Stimulated activated CD4-positive, alpha-beta T cell treated with anti-CD3 and anti-CD28 coated beads, Interleukin-12 subunit alpha, Interleukin-12 subunit beta, amount 100 ng/mL, for 48 hours (primary cell): ENCODE measurements around the gene PFKFB3.
A peak's percentile ranks its signal among the peaks of the same experiment; 100 is the strongest.
"Not testable (repeated sequence)": the region's sequence is repeated elsewhere in the genome, so short reads cannot be mapped to it uniquely, and the experiment has no call there.

Source experiments
- DNase-seq, 3 donors: peaks; one replicate each; pipeline ENCODE4 v3.0.0-alpha.2; 2020; ENCODE audit warnings: low read depth in 2 of 3, low spot score in 1 of 3

The PFKFB3 gene

GRCh38 chr10:6234371-6234770 lies 31.6 kb downstream of the PFKFB3 start:
- DNase-seq: no peak

DNA sequence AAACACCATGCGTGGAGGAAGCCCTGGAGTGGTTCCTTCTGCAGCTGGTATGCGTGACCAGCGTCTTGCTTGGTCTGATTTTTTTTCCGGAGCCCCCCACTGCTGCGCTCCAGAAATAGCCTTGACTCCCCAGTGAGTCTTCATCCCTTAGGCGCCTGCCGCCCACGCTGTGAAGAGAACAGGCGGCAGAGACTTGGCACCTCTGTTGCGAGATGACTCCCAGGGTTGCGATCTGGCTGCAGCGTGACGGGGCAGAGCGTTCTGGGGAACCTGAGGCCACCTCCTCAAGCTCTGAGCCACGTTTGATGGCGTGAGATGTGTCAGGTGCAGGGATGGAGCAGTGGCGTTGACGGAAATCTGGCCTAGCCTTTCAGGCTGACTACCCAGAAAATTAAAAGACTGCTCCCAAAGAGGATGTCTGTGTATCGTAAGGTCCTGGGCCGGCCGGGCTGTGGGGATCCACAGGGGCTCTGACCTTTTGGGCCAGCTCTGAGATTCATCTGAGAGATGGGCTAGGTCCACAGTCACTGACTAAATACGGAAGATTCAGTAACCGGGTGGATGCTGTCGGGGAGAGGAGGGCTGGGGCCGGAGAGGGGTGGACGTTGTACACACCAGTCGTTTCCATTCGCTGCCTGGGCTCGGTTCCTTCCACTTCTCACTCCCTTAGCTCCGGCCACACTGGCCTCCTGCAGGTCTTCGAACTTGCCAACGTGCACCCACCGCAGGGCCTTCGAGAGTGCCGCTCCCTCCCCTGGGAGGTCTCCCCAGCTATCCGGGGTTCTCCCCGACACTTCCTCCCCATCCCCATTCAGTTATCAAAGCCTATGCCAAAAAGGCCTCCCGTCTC lies 33.8 kb downstream of the PFKFB3 start:
- DNase-seq: no peak

- DNase-seq: no peak
Observed at GRCh38 chr10:6237199-6237530, 34.4 kb downstream of the PFKFB3 start.

- not testable (repeated sequence) for DNase-seq
Observed at GRCh38 chr10:6238587-6239212, 36.0 kb downstream of the PFKFB3 start.

- peak; percentile 58 to 72 (median 62) for DNase-seq
Observed at GRCh38 chr10:6239213-6239991, 36.7 kb downstream of the PFKFB3 start.

GRCh38 chr10:6240254-6240653 lies 37.5 kb downstream of the PFKFB3 start:
- DNase-seq: no peak

DNA sequence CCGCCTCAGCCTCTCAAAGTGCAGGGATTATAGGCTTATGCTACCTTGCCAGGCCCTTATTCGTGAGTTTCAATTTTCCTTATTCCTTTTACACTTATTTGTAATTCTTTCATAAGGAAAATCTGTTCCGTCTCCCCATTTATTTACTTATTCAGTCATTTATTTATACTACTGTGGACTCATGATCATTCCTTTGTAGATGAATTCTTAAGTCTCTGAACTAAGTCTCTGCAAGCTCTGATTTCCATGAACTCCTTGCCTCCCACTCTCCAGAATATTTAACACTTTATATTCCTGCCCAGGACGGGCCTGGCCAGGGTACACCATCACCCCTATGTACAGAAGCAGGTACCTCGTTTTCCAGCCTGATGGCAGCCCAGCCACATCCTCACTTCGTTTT lies 39.4 kb downstream of the PFKFB3 start:
- no peak for DNase-seq

DNA sequence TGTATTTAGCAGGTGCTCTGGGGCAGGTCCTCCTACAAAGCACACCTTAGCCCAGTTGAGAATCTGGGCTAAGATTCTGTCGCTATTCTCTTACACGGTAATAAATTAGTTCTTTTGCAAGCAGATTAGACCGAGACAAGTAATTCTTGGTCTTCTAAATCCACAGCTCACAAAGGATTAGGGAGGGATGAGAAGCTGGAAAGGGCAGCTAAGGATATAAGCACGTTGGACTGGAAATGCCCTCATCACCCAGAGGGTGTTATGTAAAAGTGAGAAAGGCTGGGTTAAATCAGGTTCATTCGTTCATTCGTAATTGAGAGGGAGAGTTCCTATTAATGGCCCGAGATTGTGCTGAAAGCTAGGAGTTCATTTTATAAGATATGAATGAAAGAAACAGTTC lies 41.8 kb downstream of the PFKFB3 start:
- no peak for DNase-seq

GRCh38 chr10:6247041-6247712 lies 44.4 kb downstream of the PFKFB3 start:
- no peak for DNase-seq

DNA sequence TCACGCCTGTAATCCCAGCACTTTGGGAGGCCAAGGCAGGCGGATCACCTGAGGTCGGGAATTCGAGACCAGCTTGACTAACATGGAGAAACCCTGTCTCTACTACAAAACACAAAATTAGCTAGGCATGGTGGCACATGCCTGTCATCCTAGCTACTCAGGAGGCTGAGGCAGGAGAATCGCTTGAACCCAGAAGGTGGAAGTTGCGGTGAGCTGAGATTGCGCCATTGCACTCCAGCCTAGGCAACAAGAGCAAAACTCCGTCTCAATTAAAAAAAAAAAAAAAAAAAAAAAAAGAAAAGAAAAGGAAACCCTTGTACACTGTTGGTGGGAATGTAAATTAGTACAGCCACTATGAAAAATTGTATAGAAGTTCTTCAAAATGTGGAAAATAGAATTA lies 46.2 kb downstream of the PFKFB3 start:
- DNase-seq: not testable (repeated sequence)

DNA sequence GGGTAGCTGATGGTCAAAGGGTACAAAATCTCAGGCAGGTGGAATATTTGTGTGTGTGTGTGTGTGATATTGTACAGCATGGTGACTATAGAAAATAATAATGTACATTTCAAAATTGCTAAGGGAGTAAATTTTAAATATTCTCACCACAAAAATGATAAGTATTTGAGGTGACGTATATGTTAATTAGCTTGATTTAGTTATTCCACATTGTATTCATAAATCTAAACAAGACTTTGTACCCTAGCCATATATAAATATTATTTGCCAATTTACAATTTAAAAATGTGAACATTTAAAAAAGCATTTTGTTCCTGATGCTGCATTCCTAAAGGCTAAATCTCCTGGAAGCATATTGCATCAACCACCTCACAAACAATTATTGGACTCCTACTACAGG lies 47.0 kb downstream of the PFKFB3 start:
- DNase-seq: no peak

DNA sequence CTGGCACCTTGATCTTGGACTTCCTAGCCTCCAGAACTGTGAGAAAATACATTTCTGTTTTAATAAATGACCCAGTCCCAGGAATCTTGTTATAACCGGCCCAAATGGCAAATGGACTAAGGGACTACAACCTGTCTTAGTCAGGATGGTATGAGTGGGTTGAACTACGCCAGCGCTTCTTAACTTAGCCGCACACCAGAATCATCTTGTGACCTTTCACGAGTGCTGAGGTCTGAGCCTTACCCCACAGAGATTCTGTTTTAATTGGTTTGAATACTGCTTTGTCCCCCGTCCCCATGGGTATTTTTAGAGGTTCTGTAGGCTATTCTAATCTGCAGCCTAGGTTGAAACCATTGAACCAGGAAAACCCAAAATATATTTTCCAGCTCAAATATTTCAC lies 48.0 kb downstream of the PFKFB3 start:
- no peak for DNase-seq

- DNase-seq: no peak
Observed at GRCh38 chr10:6254201-6254600, 51.5 kb downstream of the PFKFB3 start.

GRCh38 chr10:6255548-6256061 lies 52.9 kb downstream of the PFKFB3 start:
- DNase-seq: no peak

DNA sequence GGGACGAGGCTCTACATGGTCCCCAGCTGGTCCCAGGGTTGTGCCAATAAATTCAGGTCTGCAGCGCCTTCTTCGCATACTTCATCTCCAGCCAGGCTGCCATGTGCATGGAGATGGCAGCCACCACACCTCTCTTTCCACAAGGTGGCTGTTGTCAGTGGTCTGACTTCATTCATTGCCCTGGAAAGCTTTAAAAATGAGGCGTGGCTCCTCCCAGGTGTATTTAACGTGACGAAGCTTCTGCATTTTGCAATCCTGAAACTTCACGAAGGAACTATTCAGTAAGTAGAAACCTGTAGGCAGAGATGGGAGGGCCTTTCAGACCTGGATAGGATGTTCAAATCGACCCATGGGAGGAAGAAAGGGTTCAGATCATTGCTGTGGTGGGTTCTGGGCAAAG lies 53.7 kb downstream of the PFKFB3 start:
- no peak for DNase-seq

- DNase-seq: no peak
Observed at GRCh38 chr10:6259153-6259552, 56.4 kb downstream of the PFKFB3 start.

- DNase-seq: no peak
Observed at GRCh38 chr10:6260843-6261242, 58.1 kb downstream of the PFKFB3 start.

DNA sequence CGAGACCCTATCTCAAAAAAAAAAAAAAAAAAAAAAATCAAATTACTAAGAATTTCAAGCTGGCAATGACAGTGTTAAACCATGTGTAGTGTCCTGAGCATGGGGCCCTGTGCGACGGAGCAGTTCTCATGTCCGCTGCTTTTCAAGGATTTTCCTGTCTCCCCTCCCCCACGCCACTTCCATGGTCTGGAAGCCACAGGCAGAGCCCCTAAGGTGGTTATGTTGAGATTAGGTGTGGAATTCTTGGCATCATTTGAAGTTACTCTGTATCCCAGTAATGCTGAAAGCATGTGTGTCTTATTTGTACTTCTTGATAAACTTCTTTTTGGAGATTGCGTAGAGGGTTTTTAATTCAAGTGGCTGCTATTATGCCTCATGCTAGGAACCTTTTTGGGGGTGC lies 65.2 kb downstream of the PFKFB3 start:
- DNase-seq: no peak

DNA sequence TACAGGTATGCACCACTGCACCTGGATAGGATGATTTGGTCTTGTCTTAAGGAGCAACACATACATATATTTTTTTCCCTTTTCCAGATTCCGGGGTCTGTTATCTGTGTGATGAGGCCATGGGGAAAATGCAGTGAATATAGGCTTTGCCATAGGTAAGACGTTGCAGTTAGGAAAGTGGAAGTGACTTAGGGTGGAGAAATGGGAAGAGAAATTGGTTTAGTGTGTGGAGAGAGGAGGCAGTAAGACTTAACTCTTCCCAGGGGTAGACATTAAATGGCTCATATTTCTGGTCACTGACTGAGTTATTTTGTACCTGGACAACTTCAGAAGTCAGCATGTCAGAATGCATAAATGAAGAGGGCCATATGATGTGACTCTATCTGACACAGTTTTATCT lies 66.7 kb downstream of the PFKFB3 start:
- no peak for DNase-seq

GRCh38 chr10:6269953-6270867 lies 67.5 kb downstream of the PFKFB3 start:
- DNase-seq: peak; percentile 66 to 74 (median 70)
